H9 (cell line): ENCODE measurements around the gene MAGEH1. TPM values are rescaled to one million over a fixed set of nuclear protein-coding genes. Genes with fewer than 3 reads are reported as not detected.

Experiments
- DNase-seq: peaks from one replicate; pipeline ENCODE4 v3.0.0-alpha.2; 2017
- H2AFZ ChIP-seq: one replicate; pipeline ENCODE4 v1.6.1; 2013; ENCODE audit warnings: mild to moderate bottlenecking, low read length, control low read depth, moderate library complexity
- H2AK5ac ChIP-seq: 2 replicates; pipeline ENCODE4 v1.6.1; 2013; ENCODE audit warnings: low read length, control low read depth, mixed read lengths; ENCODE audit not compliant: insufficient read length
- H2BK120ac ChIP-seq: one replicate; pipeline ENCODE4 v1.6.1; 2013; ENCODE audit warnings: low read depth, mild to moderate bottlenecking, low read length, control low read depth, inconsistent platforms; ENCODE audit not compliant: poor library complexity, severe bottlenecking
- H2BK12ac ChIP-seq: 2 replicates; pipeline ENCODE4 v1.6.1; 2013; ENCODE audit warnings: low read length, control low read depth, mixed read lengths, low read depth; ENCODE audit not compliant: insufficient read length
- H2BK15ac ChIP-seq: 2 replicates; pipeline ENCODE4 v1.6.1; 2013; ENCODE audit warnings: low read depth, low read length, control low read depth
- H2BK20ac ChIP-seq: one replicate; pipeline ENCODE4 v1.6.1; 2013; ENCODE audit warnings: low read depth, mild to moderate bottlenecking, low read length, control low read depth, inconsistent platforms; ENCODE audit not compliant: poor library complexity, severe bottlenecking
- H2BK5ac ChIP-seq: 2 replicates; pipeline ENCODE4 v1.6.1; 2013; ENCODE audit warnings: low read length, control low read depth, mixed read lengths; ENCODE audit not compliant: insufficient read length
- H3K14ac ChIP-seq: 2 replicates; pipeline ENCODE4 v1.6.1; 2013; ENCODE audit warnings: low read length, control low read depth; ENCODE audit not compliant: insufficient read depth
- H3K18ac ChIP-seq: 2 replicates; pipeline ENCODE4 v1.6.1; 2013; ENCODE audit warnings: low read depth, mild to moderate bottlenecking, mixed read lengths, low read length, control low read depth; ENCODE audit not compliant: insufficient read length
- H3K23ac ChIP-seq: 2 replicates; pipeline ENCODE4 v1.6.1; 2013; ENCODE audit warnings: low read length, control low read depth, mixed read lengths, low read depth; ENCODE audit not compliant: insufficient read length
- H3K23me2 ChIP-seq: 2 replicates; pipeline ENCODE4 v1.6.1; 2013; ENCODE audit warnings: low read depth, mild to moderate bottlenecking, mixed read lengths, low read length, control low read depth; ENCODE audit not compliant: insufficient read length, poor library complexity, severe bottlenecking
- H3K27ac ChIP-seq: 2 replicates; pipeline ENCODE4 v1.5.1; 2013; ENCODE audit warnings: low read length, control low read depth, mixed read lengths, low read depth; ENCODE audit not compliant: insufficient read length
- H3K27me3 ChIP-seq: 2 replicates; pipeline ENCODE4 v1.6.1; 2013; ENCODE audit warnings: low read length, control low read depth, inconsistent platforms; ENCODE audit not compliant: insufficient read depth
- H3K4ac ChIP-seq: 2 replicates; pipeline ENCODE4 v1.6.1; 2013; ENCODE audit warnings: low read depth, mild to moderate bottlenecking, control low read depth, inconsistent platforms, low read length, moderate library complexity
- H3K4me1 ChIP-seq: 2 replicates; pipeline ENCODE4 v1.6.1; 2013; ENCODE audit warnings: low read length, control low read depth, inconsistent platforms; ENCODE audit not compliant: insufficient read depth
- H3K4me2 ChIP-seq: 2 replicates; pipeline ENCODE4 v1.6.1; 2013; ENCODE audit warnings: low read length, control low read depth, mixed read lengths; ENCODE audit not compliant: insufficient read length, insufficient read depth
- H3K56ac ChIP-seq: 2 replicates; pipeline ENCODE4 v1.6.1; 2013; ENCODE audit warnings: low read depth, mild to moderate bottlenecking, mixed read lengths, low read length, control low read depth; ENCODE audit not compliant: insufficient read length
- H3K79me1 ChIP-seq: 2 replicates; pipeline ENCODE4 v1.6.1; 2013; ENCODE audit warnings: low read depth, mild to moderate bottlenecking, moderate library complexity, low read length, control low read depth, inconsistent platforms; ENCODE audit not compliant: insufficient read depth, poor library complexity, severe bottlenecking
- H3K79me2 ChIP-seq: 2 replicates; pipeline ENCODE4 v1.6.1; 2013; ENCODE audit warnings: low read length, control low read depth, inconsistent platforms; ENCODE audit not compliant: insufficient read depth
- H3K9ac ChIP-seq: 2 replicates; pipeline ENCODE4 v1.6.1; 2013; ENCODE audit warnings: low read length, control low read depth, mixed read lengths; ENCODE audit not compliant: insufficient read length; ENCODE audit errors: extremely low read depth
- H3K9me3 ChIP-seq: one replicate; pipeline ENCODE4 v1.6.1; 2013; ENCODE audit warnings: low read depth, low read length, inconsistent platforms; ENCODE audit not compliant: control insufficient read depth
- H3T11ph ChIP-seq: one replicate; pipeline ENCODE4 v1.6.1; 2013; ENCODE audit warnings: mild to moderate bottlenecking, low read length, control low read depth, inconsistent platforms
- H4K20me1 ChIP-seq: one replicate; pipeline ENCODE4 v1.6.1; 2013; ENCODE audit not compliant: control insufficient read depth, insufficient read length, insufficient read depth
- H4K5ac ChIP-seq: 2 replicates; pipeline ENCODE4 v1.6.1; 2013; ENCODE audit warnings: low read depth, mild to moderate bottlenecking, mixed read lengths, low read length, control low read depth; ENCODE audit not compliant: insufficient read length
- H4K8ac ChIP-seq: replicated peaks from 2 replicates; pipeline ENCODE4 v1.6.1; 2013; ENCODE audit warnings: low read length, control low read depth, mixed read lengths, low read depth; ENCODE audit not compliant: insufficient read length
- H4K91ac ChIP-seq: 2 replicates; pipeline ENCODE4 v1.6.1; 2013; ENCODE audit warnings: low read depth, mild to moderate bottlenecking, moderate library complexity, mixed read lengths, low read length, control low read depth; ENCODE audit not compliant: insufficient read length
- H3K27ac Mint-ChIP-seq, 3 experiments: 2 replicates in 2 of 3; 3 replicates in 1 of 3; pipeline ENCODE4 v1.8.0; 2020 to 2021; ENCODE audit warnings: mixed read lengths in 3 of 3, mild to moderate bottlenecking in 1 of 3, moderate library complexity in 1 of 3
- H3K27me3 Mint-ChIP-seq: 2 replicates; pipeline ENCODE4 v1.8.0; 2021; ENCODE audit warnings: low read depth, mild to moderate bottlenecking, moderate library complexity, mixed read lengths
- H3K36me3 Mint-ChIP-seq, 3 experiments: 2 replicates in 2 of 3; 3 replicates in 1 of 3; pipeline ENCODE4 v1.8.0; 2020 to 2021; ENCODE audit warnings: low read depth in 3 of 3, mixed read lengths in 3 of 3; ENCODE audit not compliant: insufficient read depth in 1 of 3
- H3K4me1 Mint-ChIP-seq, 2 experiments: 2 replicates each; pipeline ENCODE4 v1.8.0; 2020; ENCODE audit warnings: mixed read lengths in 2 of 2
- H3K4me3 Mint-ChIP-seq, 2 experiments: 2 replicates in 1 of 2; 3 replicates in 1 of 2; pipeline ENCODE4 v1.8.0; 2020 to 2021; ENCODE audit warnings: mild to moderate bottlenecking in 2 of 2, mixed read lengths in 2 of 2, moderate library complexity in 1 of 2
- H3K9me3 Mint-ChIP-seq, 2 experiments: 2 replicates in 1 of 2; 3 replicates in 1 of 2; pipeline ENCODE4 v1.8.0; 2020; ENCODE audit warnings: mild to moderate bottlenecking in 2 of 2, mixed read lengths in 2 of 2, moderate library complexity in 1 of 2
- WGBS: extraction: QIAGEN DNeasy Blood & Tissue Kit; methylation state at CpG from one replicate; pipeline ENCODE4 v1.1.7; 2013; ENCODE audit warnings: missing lambda C conversion rate, low lambda C conversion rate, mixed read lengths; ENCODE audit not compliant: insufficient read length; ENCODE audit errors: extremely low coverage; 5-methylcytosine and 5-hydroxymethylcytosine counted together
- total RNA-seq: library from RNA; stranded (reverse); gene quantifications from 2 replicates; pipeline ENCODE4 v1.2.1, GENCODE V29; 2021
- TF ChIP-seq, protein P1 (sequence below): fragments of 200-600 bp; sonication (generic); conservative IDR thresholded peaks from 3 replicates; pipeline ENCODE4 v1.8.0; 2021; ENCODE audit warnings: antibody characterized with exemption, mild to moderate bottlenecking

The MAGEH1 gene
- total RNA-seq, 1 experiment from 2014 or later: 7.3 TPM

DNA sequence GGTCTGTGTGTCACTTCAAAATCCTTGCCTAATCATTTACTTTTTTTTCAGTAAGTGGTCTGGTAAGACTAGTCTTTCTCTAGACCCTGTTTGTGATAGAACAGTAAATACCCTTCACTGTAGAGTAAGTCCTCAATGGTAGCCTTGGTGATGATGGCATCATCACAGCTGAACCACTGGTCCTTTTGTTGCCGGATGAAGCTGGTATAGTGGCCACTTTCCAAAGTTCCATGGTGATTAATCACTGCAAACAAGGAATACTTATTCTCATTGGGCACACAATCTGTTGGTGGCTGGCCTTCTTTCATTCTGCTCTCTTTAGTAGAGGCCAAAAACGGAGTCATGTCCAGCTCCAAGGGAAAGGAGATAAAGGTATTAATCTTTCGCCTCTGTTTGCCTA lies 34.8 kb downstream of the MAGEH1 start:
- no peak overlapping the region for H3K4ac ChIP-seq
- no peak overlapping the region for H3K4me2 ChIP-seq
- no peak overlapping the region for H2AFZ ChIP-seq
- H3K79me2 ChIP-seq: no peaks in the 10 kb centered on the region
- WGBS: no CpG with 5 or more reads among the region's 3 CpGs
- no peak overlapping the region for H3K14ac ChIP-seq
- Mint-ChIP-seq H3K27ac (no peak overlapping the region), H3K27me3 (peaks cover 3% of the 10 kb centered on the region), H3K4me1 (peaks cover 4 to 5% of the 10 kb centered on the region in 2 experiments; a peak in 3 of 4 replicates), H3K9me3 (peaks cover 64 to 77% of the 10 kb centered on the region in 2 experiments), H3K36me3 (peaks cover 5 to 18% (median 14%) of the 10 kb centered on the region in 3 experiments; a peak in 6 of 7 replicates), H3K4me3 (no peak overlapping the region)
- H2BK5ac ChIP-seq: no peak overlapping the region
- H3K4me1 ChIP-seq: no peaks in the 10 kb centered on the region
- H2BK20ac ChIP-seq: no peak overlapping the region
- 0 out of 2 replicates have a peak, but pooled peaks cover 4% of the 10 kb centered on the region for H3K27me3 ChIP-seq
- H3K56ac ChIP-seq: no peak overlapping the region
- no peak overlapping the region for H2BK12ac ChIP-seq
- H3K23ac ChIP-seq: no peak overlapping the region
- H3K18ac ChIP-seq: no peak overlapping the region
- no peak overlapping the region for H3K9ac ChIP-seq
- TF ChIP-seq, protein P1, sequence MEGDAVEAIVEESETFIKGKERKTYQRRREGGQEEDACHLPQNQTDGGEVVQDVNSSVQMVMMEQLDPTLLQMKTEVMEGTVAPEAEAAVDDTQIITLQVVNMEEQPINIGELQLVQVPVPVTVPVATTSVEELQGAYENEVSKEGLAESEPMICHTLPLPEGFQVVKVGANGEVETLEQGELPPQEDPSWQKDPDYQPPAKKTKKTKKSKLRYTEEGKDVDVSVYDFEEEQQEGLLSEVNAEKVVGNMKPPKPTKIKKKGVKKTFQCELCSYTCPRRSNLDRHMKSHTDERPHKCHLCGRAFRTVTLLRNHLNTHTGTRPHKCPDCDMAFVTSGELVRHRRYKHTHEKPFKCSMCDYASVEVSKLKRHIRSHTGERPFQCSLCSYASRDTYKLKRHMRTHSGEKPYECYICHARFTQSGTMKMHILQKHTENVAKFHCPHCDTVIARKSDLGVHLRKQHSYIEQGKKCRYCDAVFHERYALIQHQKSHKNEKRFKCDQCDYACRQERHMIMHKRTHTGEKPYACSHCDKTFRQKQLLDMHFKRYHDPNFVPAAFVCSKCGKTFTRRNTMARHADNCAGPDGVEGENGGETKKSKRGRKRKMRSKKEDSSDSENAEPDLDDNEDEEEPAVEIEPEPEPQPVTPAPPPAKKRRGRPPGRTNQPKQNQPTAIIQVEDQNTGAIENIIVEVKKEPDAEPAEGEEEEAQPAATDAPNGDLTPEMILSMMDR: no peak
- H2BK120ac ChIP-seq: no peak overlapping the region
- H4K5ac ChIP-seq: no peak overlapping the region
- H4K91ac ChIP-seq: no peak overlapping the region
- H4K20me1 ChIP-seq: no peaks in the 10 kb centered on the region
- DNase-seq: no peak
- peaks cover 59% of the 10 kb centered on the region for H3K9me3 ChIP-seq
- no peaks in the 10 kb centered on the region for H3K23me2 ChIP-seq
- no peak overlapping the region for H3K27ac ChIP-seq
- no peak overlapping the region for H2BK15ac ChIP-seq
- H2AK5ac ChIP-seq: no peak overlapping the region
- no peak overlapping the region for H3T11ph ChIP-seq
- no peaks in the 10 kb centered on the region for H3K79me1 ChIP-seq
- H4K8ac ChIP-seq: no peak overlapping the region
